AG04450 (cell line): Measurements from ENCODE around the gene LAMB3. TPM values are rescaled to one million over a fixed set of nuclear protein-coding genes. Genes with fewer than 3 reads are reported as not detected.

ENCODE experiments used
- CTCF ChIA-PET: fragments of 300-600, 350-600 bp; formaldehyde crosslinking; extraction: SDS; loops from one replicate; lab custom pipeline; 2022; ENCODE audit warnings: antibody characterized with exemption, inconsistent platforms; lab: Charles Lee
- POLR2A ChIA-PET: fragments of 350-600 bp; formaldehyde crosslinking; extraction: SDS; loops from one replicate; lab custom pipeline; 2021; ENCODE audit warnings: antibody characterized with exemption, inconsistent platforms; lab: Yijun Ruan, JAX
- DNase-seq: peaks from one replicate; pipeline ENCODE4 v3.0.0-alpha.2; 2011; ENCODE audit warnings: low read depth, low spot score
- H3K27ac ChIP-seq: one replicate; pipeline ENCODE4 v1.5.1; 2012; ENCODE audit warnings: low read depth, low read length, control low read depth
- H3K27me3 ChIP-seq: one replicate; pipeline ENCODE4 v1.6.0; 2012; ENCODE audit warnings: low read length; ENCODE audit not compliant: control insufficient read depth, insufficient read depth
- H3K4me3 ChIP-seq: 2 replicates; pipeline ENCODE4 v1.5.1; 2011; ENCODE audit warnings: mild to moderate bottlenecking, low read depth, low read length, control low read depth
- H3K9me3 ChIP-seq: 2 replicates; pipeline ENCODE4 v1.5.1; 2012; ENCODE audit warnings: low read length; ENCODE audit not compliant: control insufficient read depth, insufficient read depth
- CTCF ChIP-seq: IDR thresholded peaks from 2 replicates; pipeline ENCODE4 v1.5.1; 2011; ENCODE audit warnings: low read depth, low read length, control low read depth, inconsistent platforms
- polyA plus RNA-seq: library from polyadenylated mRNA; depleted of rRNA; stranded (reverse); fragments of >200 nt; gene quantifications from 2 replicates; pipeline ENCODE4 v1.2.3, GENCODE V29; 2011

The LAMB3 gene
- polyA plus RNA-seq, 1 experiment: 2.6 TPM

DNA sequence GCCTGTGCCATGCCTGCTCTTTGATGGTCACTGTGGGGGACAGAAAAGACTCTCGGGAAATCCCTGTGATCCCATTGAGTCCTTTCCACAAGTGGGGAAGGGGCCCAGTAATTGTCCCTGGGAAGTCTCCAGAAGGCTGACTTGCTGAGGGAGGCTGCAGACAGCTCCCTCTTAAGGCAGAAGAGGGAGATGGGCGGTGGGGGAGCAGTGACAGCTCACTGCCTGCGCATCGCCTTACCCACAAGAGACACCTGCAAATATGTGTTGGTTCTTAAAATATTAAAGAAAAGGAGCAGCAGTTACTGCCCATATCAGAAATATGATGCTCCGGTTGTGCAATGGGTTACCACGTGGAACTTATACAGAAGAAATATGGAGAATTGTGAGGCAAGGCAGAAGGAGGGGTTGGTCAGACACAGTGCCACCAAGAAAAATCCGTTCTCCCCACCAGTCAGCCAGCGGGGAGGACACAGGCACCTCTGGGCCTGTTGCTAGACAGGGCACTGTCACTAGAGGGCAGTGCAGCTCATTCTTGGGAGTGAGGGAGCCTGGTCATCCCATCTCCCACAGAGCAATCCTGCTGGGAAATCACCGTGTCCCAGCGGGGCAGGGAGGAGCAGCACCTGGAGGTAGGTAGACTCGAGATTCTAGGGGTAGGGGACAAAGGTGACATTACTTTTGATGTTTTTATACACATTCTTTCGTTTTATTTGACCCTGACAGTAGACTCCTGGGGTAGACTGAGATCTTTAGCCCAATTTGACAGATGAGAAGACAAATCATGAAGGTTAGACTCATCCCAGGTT lies 75.6 kb downstream of the LAMB3 start:
- peak; percentile 97 for TF ChIP-seq CTCF
- CTCF ChIA-PET: interaction anchor here (0.6 to 14.9 kb wide), 36 partner anchors 8 to 412 kb away, joined by 3 to 159 read pairs (median 4); partner anchors contain the start of gene CAMK1G
- Histone ChIP-seq H3K27me3 (peaks cover 15% of the 10 kb centered on the region), H3K9me3 (no peaks in the 10 kb centered on the region), H3K4me3 (no peak overlapping the region), H3K27ac (no peak overlapping the region)
- peak; percentile 39 for DNase-seq
- POLR2A ChIA-PET: no interaction called here

DNA sequence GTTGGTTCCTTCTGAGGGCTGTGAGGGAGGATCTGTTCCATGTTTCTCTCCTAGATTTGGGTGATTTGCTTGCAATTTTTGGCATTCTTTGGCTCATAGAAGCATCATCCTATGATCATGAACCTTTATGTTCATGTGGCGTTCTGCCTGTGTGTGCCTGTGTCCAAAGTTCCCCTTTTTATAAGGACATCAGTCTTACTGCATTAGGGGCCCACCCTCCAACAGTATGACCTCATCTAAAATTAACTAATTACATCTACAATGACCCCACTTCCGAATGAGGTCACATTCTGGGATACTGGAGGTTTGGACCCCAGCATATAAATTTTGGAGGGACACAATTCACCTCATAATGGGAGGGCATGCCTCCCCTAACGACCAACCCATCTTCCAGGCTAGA lies 81.5 kb downstream of the LAMB3 start:
- ChIA-PET CTCF (interaction anchor here (0.8 to 2.8 kb wide), 4 partner anchors 12 to 122 kb away, joined by 3 to 38 read pairs (median 14); partner anchors contain the start of gene CAMK1G), POLR2A (no interaction called here)
- TF ChIP-seq CTCF: no peak
- H3K27me3 ChIP-seq: peaks cover 18% of the 10 kb centered on the region
- H3K4me3 ChIP-seq: no peak overlapping the region
- no peak overlapping the region for H3K27ac ChIP-seq
- no peaks in the 10 kb centered on the region for H3K9me3 ChIP-seq
- DNase-seq: no peak

DNA sequence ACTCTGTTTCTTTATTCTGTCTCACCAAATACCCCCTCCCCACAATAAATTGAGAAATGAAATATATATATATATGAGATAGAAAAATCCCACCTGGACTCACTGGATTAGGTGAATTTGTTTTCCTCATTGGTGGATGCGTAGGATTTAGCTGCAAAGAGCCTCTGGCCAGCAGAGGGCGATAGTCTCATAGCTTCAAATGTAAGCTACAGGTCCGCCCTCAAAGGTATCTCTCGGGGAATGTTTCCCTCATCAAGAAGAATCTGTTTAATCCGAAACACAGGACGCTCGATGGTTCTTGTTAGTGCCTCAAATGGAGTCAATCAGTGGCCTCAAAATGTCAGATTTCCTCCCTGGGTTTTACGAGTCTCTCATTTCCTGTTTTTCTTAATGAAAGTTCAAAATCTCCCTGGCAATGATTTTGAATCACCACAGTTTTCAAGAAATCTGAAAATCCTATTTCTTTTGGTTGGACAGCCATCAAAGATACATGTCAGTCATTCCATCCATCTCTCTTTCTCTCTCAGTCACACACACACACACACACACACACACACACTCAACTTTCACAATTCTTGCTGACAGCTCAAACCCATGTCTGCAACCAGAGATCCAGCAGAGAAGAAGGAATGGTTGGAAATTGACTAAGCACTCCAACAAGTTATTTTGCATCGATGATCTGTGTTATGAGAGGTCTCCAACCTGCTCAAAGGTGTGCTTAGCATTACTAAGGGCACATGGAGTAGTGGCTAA lies 82.6 kb downstream of the LAMB3 start:
- H3K4me3 ChIP-seq: peak overlapping the region; percentile 25
- no peak overlapping the region for H3K27ac ChIP-seq
- ChIA-PET CTCF (interaction anchor here (0.6 to 6.3 kb wide), 41 partner anchors 9 to 800 kb away, joined by 3 to 52 read pairs (median 4); partner anchors contain the start of genes CAMK1G and G0S2), POLR2A (interaction anchor here (0.8 kb wide), 1 partner anchor 123 kb away, joined by 3 read pairs; no protein-coding TSS in a partner anchor)
- H3K27me3 ChIP-seq: peaks cover 17% of the 10 kb centered on the region
- TF ChIP-seq CTCF: peak; percentile 95
- DNase-seq: no peak
- no peaks in the 10 kb centered on the region for H3K9me3 ChIP-seq

DNA sequence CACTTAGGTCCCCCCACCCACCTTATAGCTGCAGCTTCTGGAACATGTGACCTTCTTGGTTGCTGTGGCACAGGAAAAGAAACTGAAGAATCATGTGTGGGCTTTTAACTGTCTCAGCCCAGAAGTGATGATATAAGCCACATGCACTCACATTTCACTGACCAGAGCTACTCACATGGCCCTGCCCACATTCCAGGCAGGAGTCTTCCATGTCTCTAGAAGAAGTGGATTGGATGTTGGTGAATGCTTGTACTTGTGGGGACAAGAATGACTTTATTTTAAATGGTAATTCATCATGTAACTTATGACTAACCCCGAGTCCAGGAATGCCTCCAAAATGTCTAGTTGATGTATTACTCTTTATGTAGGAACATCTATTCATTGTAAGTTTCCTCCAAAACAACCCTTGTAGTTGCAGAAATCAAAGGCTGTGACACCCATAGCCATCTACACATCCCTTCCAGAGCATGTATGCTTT lies 84.5 kb downstream of the LAMB3 start:
- ChIA-PET CTCF (interaction anchor here (0.7 to 6.3 kb wide), 17 partner anchors 8 to 1537 kb away, joined by 3 to 52 read pairs (median 10); partner anchors contain the start of gene CAMK1G), POLR2A (no interaction called here)
- DNase-seq: no peak
- TF ChIP-seq CTCF: no peak
- H3K4me3 ChIP-seq: no peak overlapping the region
- H3K27me3 ChIP-seq: peaks cover 12% of the 10 kb centered on the region
- no peak overlapping the region for H3K27ac ChIP-seq
- H3K9me3 ChIP-seq: no peaks in the 10 kb centered on the region
